SK-N-SH (cell line): ENCODE measurements around the gene AGBL1. TPM values are rescaled to one million over a fixed set of nuclear protein-coding genes. Genes with fewer than 3 reads are reported as not detected.

ENCODE experiments used
- CTCF ChIA-PET: fragments of 300-600, 350-600 bp; formaldehyde crosslinking; extraction: SDS; loops from one replicate; lab custom pipeline; 2021; lab: Yijun Ruan, JAX
- POLR2A ChIA-PET: fragments of 350-600 bp; sonication (Branson Sonifier 250); formaldehyde crosslinking; extraction: SDS; loops from one replicate; lab custom pipeline; 2020; ENCODE audit warnings: antibody characterized with exemption, inconsistent platforms; lab: Yijun Ruan, JAX
- DNase-seq: peaks from one replicate; pipeline ENCODE4 v3.0.0; 2012
- H2AFZ ChIP-seq: fragments of 200-600 bp; sonication (generic); 2 replicates; pipeline ENCODE4 v1.8.1; 2016; ENCODE audit warnings: antibody characterized with exemption, mild to moderate bottlenecking, low read depth
- H3F3A ChIP-seq: fragments of 200-600 bp; sonication (generic); replicated peaks from 2 replicates; pipeline ENCODE3; 2016; ENCODE audit warnings: antibody characterized with exemption, mild to moderate bottlenecking; ENCODE audit not compliant: insufficient read depth
- H3K27ac ChIP-seq, 2 experiments: fragments of 200-500 bp in 1 of 2; fragments of 200-600 bp in 1 of 2; sonication (Bioruptor generic) in 1 of 2; sonication (generic), shearing (Covaris generic) in 1 of 2; 2 replicates each; pipeline versions ENCODE4 v1.5.1 to v1.6.1; 2014 to 2016; ENCODE audit warnings: low read depth in 2 of 2, inconsistent platforms in 1 of 2, low read length in 1 of 2, mild to moderate bottlenecking in 1 of 2, mixed read lengths in 1 of 2
- H3K27me3 ChIP-seq: fragments of 200-600 bp; sonication (generic), shearing (Covaris generic); 2 replicates; pipeline ENCODE4 v1.6.1; 2016; ENCODE audit warnings: mixed run types; ENCODE audit not compliant: insufficient read depth
- H3K36me3 ChIP-seq, 2 experiments: fragments of 200-500 bp in 1 of 2; fragments of 200-600 bp in 1 of 2; sonication (Bioruptor generic) in 1 of 2; sonication (generic) in 1 of 2; replicated peaks in 1 of 2; 2 replicates each; pipeline versions ENCODE3 to v1.5.1; 2014 to 2016; ENCODE audit warnings: low read length in 1 of 2, mild to moderate bottlenecking in 1 of 2; ENCODE audit not compliant: insufficient read depth in 2 of 2, control insufficient read depth in 1 of 2
- H3K4me1 ChIP-seq, 2 experiments: fragments of 200-500 bp in 1 of 2; fragments of 200-600 bp in 1 of 2; sonication (Bioruptor generic) in 1 of 2; sonication (generic), shearing (Covaris generic) in 1 of 2; 2 replicates each; pipeline versions ENCODE4 v1.5.1 to v1.6.1; 2014 to 2016; ENCODE audit warnings: low read depth in 1 of 2, low read length in 1 of 2, mixed run types in 1 of 2; ENCODE audit not compliant: insufficient read depth in 2 of 2, control insufficient read depth in 1 of 2
- H3K4me2 ChIP-seq: fragments of 200-600 bp; sonication (generic), shearing (Covaris generic); 2 replicates; pipeline ENCODE4 v1.6.1; 2017; ENCODE audit warnings: mixed run types
- H3K4me3 ChIP-seq, 2 experiments: fragments of 200-500 bp in 1 of 2; fragments of 200-600 bp in 1 of 2; sonication (Bioruptor generic) in 1 of 2; sonication (generic), shearing (Covaris generic) in 1 of 2; 2 replicates each; pipeline versions ENCODE4 v1.5.1 to v1.8.1; 2014 to 2016; ENCODE audit warnings: low read depth in 2 of 2, inconsistent platforms in 1 of 2, low read length in 1 of 2, mild to moderate bottlenecking in 1 of 2, mixed read lengths in 1 of 2, moderate library complexity in 1 of 2
- H3K79me2 ChIP-seq: fragments of 200-600 bp; sonication (generic); 2 replicates; pipeline ENCODE4 v1.8.1; 2017; ENCODE audit warnings: mild to moderate bottlenecking; ENCODE audit not compliant: insufficient read depth
- H3K9ac ChIP-seq: fragments of 200-600 bp; sonication (generic); 2 replicates; pipeline ENCODE4 v1.6.1; 2017; ENCODE audit warnings: mixed run types
- H3K9me2 ChIP-seq: fragments of 200-600 bp; sonication (generic); 2 replicates; pipeline ENCODE4 v1.6.1; 2017; ENCODE audit warnings: mixed run types
- H3K9me3 ChIP-seq: fragments of 200-600 bp; sonication (generic); 2 replicates; pipeline ENCODE4 v1.6.1; 2017; ENCODE audit warnings: mixed run types, mild to moderate bottlenecking, moderate library complexity
- H4K20me1 ChIP-seq: fragments of 200-600 bp; sonication (generic); 2 replicates; pipeline ENCODE4 v1.6.1; 2017; ENCODE audit warnings: mild to moderate bottlenecking, mixed run types; ENCODE audit not compliant: insufficient read depth
- EP300 ChIP-seq, 2 experiments: IDR thresholded peaks; 2 replicates each; pipeline versions ENCODE4 v1.4.0 to v1.6.1; 2012; ENCODE audit warnings: borderline replicate concordance in 1 of 2, low read depth in 1 of 2, low read length in 1 of 2
- EZH2phosphoT487 ChIP-seq: fragments of 200-600 bp; sonication (generic); IDR thresholded peaks from 2 replicates; pipeline ENCODE4 v1.6.1; 2017; ENCODE audit warnings: low read depth, mixed run types, mild to moderate bottlenecking, antibody characterized with exemption, moderate library complexity, borderline replicate concordance
- FOSL2 ChIP-seq: IDR thresholded peaks from 2 replicates; pipeline ENCODE4 v1.4.0; 2012; ENCODE audit warnings: low read depth, mild to moderate bottlenecking, moderate library complexity, borderline replicate concordance
- FOXJ3 ChIP-seq: sonication (generic); formaldehyde crosslinking; IDR thresholded peaks from 2 replicates; pipeline ENCODE4 v1.5.1; 2020; ENCODE audit warnings: mild to moderate bottlenecking, missing genetic modification reagents
- FOXM1 ChIP-seq: IDR thresholded peaks from 2 replicates; pipeline ENCODE4 v1.4.0; 2012; ENCODE audit warnings: low read depth, mild to moderate bottlenecking
- GABPA ChIP-seq: IDR thresholded peaks from 2 replicates; pipeline ENCODE4 v1.4.0; 2012; ENCODE audit warnings: low read depth, mild to moderate bottlenecking
- NFIC ChIP-seq: IDR thresholded peaks from 2 replicates; pipeline ENCODE4 v1.4.0; 2012; ENCODE audit warnings: borderline replicate concordance
- NRF1 ChIP-seq: IDR thresholded peaks from 2 replicates; pipeline ENCODE4 v1.6.1; 2012; ENCODE audit warnings: low read depth, mild to moderate bottlenecking, low read length
- POLR2AphosphoS5 ChIP-seq: IDR thresholded peaks from 2 replicates; pipeline ENCODE4 v1.6.1; 2012; ENCODE audit warnings: low read depth, low read length
- RAD21 ChIP-seq: IDR thresholded peaks from 2 replicates; pipeline ENCODE4 v1.6.1; 2012; ENCODE audit warnings: mild to moderate bottlenecking, low read length
- RCOR1 ChIP-seq: fragments of 150-350 bp; IDR thresholded peaks from 2 replicates; pipeline ENCODE4 v1.6.1; 2017; ENCODE audit warnings: antibody characterized with exemption, low read length
- RXRA ChIP-seq: IDR thresholded peaks from 2 replicates; pipeline ENCODE4 v1.4.0; 2012; ENCODE audit warnings: low read depth, mild to moderate bottlenecking, borderline replicate concordance
- SIN3A ChIP-seq: IDR thresholded peaks from 2 replicates; pipeline ENCODE4 v1.6.1; 2012; ENCODE audit warnings: low read depth, mild to moderate bottlenecking, low read length, moderate library complexity, borderline replicate concordance
- TAF1 ChIP-seq: IDR thresholded peaks from 2 replicates; pipeline ENCODE4 v1.6.1; 2012; ENCODE audit warnings: low read depth, mild to moderate bottlenecking, low read length, moderate library complexity, borderline replicate concordance
- TCF12 ChIP-seq: IDR thresholded peaks from 2 replicates; pipeline ENCODE4 v1.4.0; 2012
- WGBS: methylation state at CpG from one replicate; pipeline ENCODE4 v1.1.6; 2017; ENCODE audit warnings: low lambda C conversion rate; 5-methylcytosine and 5-hydroxymethylcytosine counted together
- polyA plus RNA-seq, 3 experiments: library from polyadenylated mRNA; depleted of rRNA; stranded (reverse); fragments of >200 nt; gene quantifications; 2 replicates each; pipeline ENCODE4 v1.2.3, GENCODE V29; 2012
- TF ChIP-seq, protein P1 (sequence below): IDR thresholded peaks from 2 replicates; pipeline ENCODE4 v1.4.0; 2012; ENCODE audit warnings: low read depth
- TF ChIP-seq, protein P2 (sequence below): IDR thresholded peaks from 2 replicates; pipeline ENCODE4; 2012
- TF ChIP-seq, protein P3 (sequence below): fragments of 200-600 bp; sonication (generic); IDR thresholded peaks from 2 replicates; pipeline ENCODE4 v1.6.1; 2017; ENCODE audit warnings: antibody characterized with exemption, mild to moderate bottlenecking, moderate library complexity

Gene AGBL1
- polyA plus RNA-seq, 1 of the 3 experiments (the other 2 are of a cell fraction) = not detected

DNA sequence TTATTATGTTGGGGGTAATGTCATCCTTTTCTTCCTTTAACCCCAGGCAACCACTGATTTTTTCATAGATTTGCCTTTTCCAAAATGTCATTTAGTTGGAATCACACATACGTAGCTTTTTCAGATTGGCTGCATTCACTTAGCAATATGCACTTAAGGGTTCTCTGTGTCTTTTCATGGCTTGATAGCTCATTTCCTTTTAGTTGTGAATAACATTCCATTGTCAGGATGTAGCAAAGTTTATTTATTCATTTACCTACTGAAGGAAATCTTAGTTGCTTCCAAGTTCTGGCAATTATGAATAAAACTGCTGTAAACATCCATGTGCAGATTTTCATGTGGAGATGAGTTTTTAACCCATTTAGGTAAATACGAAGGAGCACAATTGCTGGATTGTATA lies 125.4 kb downstream of the AGBL1 start:
- WGBS = 46% methylated on average over 2 of the region's 2 CpGs
- H3K9ac ChIP-seq = no peak overlapping the region
- H3K9me3 ChIP-seq = no peaks in the 10 kb centered on the region
- H3K27ac ChIP-seq = no peak overlapping the region
- DNase-seq = no peak
- no peaks in the 10 kb centered on the region for H3K9me2 ChIP-seq
- no peaks in the 10 kb centered on the region for H3K27me3 ChIP-seq
- CTCF ChIA-PET = interaction anchor here (0.6 kb wide), 1 partner anchor 1754 kb away, joined by 3 read pairs; no protein-coding TSS in a partner anchor
- no peak overlapping the region for H3K4me3 ChIP-seq
- H4K20me1 ChIP-seq = no peaks in the 10 kb centered on the region
- H3K4me1 ChIP-seq = no peaks in the 10 kb centered on the region
- H3F3A ChIP-seq = peaks cover 7% of the 10 kb centered on the region
- H2AFZ ChIP-seq = no peak overlapping the region
- no peak overlapping the region for H3K4me2 ChIP-seq
- no peaks in the 10 kb centered on the region for H3K36me3 ChIP-seq
- H3K79me2 ChIP-seq = no peaks in the 10 kb centered on the region
- TF ChIP-seq EP300 (IDR thresholded peaks at IDR 0.05; ENCODE audit: borderline replicate concordance in 1 of 2, low read depth in 1 of 2, low read length in 1 of 2) = 0 out of 4 replicates have a peak, but pooled peaks of 1 of the 2 experiments have one; percentile 8
- TF ChIP-seq TCF12 = peak; percentile 28; the same call in 1 of the 2 replicates
- no peak for TF ChIP-seq POLR2AphosphoS5
- TF ChIP-seq, all 33 proteins: peak for 2
- POLR2A ChIA-PET = no interaction called here

DNA sequence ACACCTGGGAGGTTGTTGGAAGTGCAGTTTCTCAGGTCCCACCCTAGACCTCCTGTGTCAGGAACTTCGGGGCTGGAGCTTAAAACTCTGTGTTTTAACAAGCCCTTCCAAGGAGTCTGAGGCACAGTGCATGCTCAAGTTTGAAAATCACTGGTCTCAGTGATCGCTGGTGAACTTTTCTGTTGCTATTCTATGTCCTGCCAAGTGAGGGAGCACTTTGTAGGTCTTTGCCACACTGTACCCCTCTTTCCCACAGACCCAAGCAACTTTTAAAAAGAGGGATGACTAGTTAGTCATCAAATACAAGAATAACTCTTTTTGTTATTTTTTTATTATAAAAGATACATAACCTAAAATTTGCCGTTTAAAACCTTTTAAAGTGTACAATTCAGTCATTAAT lies 133.7 kb downstream of the AGBL1 start:
- CTCF ChIA-PET = no interaction called here
- H3K9me2 ChIP-seq = no peaks in the 10 kb centered on the region

DNA sequence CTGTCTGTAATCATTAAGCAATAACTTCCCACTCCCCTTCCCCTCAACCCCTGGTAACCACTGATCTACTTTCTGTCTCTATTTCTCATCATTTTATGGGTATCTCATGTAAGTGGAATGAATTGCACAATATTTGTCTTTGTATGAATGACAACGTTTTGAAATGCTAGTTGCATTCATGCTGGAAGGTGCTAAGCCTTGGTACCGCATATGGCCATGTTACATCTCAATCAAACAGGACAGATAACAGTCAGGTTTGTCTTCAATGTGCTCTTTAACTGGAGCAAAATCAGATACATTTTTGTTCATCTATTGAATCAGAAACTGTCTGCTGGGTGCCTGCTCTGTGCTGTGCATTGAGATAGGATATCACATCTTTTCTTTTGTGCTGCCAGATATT lies 134.2 kb downstream of the AGBL1 start:
- no peak overlapping the region for H3K4me2 ChIP-seq
- POLR2A ChIA-PET = no interaction called here
- H3K27ac ChIP-seq = no peak overlapping the region
- CTCF ChIA-PET = no interaction called here
- no peaks in the 10 kb centered on the region for H3K27me3 ChIP-seq
- H3K36me3 ChIP-seq = no peaks in the 10 kb centered on the region
- TF ChIP-seq, protein P1, sequence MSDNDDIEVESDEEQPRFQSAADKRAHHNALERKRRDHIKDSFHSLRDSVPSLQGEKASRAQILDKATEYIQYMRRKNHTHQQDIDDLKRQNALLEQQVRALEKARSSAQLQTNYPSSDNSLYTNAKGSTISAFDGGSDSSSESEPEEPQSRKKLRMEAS = no peak
- no peak for TF ChIP-seq RAD21
- no peak for TF ChIP-seq GABPA
- no peak for TF ChIP-seq FOXM1
- TF ChIP-seq NFIC = no peak
- no peak for TF ChIP-seq RXRA
- TF ChIP-seq, protein P2, sequence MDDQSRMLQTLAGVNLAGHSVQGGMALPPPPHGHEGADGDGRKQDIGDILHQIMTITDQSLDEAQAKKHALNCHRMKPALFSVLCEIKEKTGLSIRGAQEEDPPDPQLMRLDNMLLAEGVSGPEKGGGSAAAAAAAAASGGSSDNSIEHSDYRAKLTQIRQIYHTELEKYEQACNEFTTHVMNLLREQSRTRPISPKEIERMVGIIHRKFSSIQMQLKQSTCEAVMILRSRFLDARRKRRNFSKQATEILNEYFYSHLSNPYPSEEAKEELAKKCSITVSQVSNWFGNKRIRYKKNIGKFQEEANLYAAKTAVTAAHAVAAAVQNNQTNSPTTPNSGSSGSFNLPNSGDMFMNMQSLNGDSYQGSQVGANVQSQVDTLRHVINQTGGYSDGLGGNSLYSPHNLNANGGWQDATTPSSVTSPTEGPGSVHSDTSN = no peak
- TF ChIP-seq EZH2phosphoT487 = no peak
- no peak for TF ChIP-seq NRF1
- TF ChIP-seq FOSL2 = no peak
- no peak for TF ChIP-seq FOXJ3 (CRISPR knock-in tag)
- no peak for TF ChIP-seq RCOR1
- no peak for TF ChIP-seq SIN3A
- H3K4me1 ChIP-seq = no peaks in the 10 kb centered on the region; a peak in 1 of 4 replicates
- no peaks in the 10 kb centered on the region for H3K79me2 ChIP-seq
- no peaks in the 10 kb centered on the region for H3F3A ChIP-seq
- 36% methylated on average over 2 of the region's 2 CpGs for WGBS
- no peak overlapping the region for H3K4me3 ChIP-seq
- H3K9me2 ChIP-seq = no peaks in the 10 kb centered on the region
- DNase-seq = no peak
- no peaks in the 10 kb centered on the region for H4K20me1 ChIP-seq
- no peak overlapping the region for H2AFZ ChIP-seq
- no peaks in the 10 kb centered on the region for H3K9me3 ChIP-seq
- no peak overlapping the region for H3K9ac ChIP-seq

More for the DNA sequence above, 133.7 kb downstream of the AGBL1 start:
- Histone ChIP-seq H3K27ac (no peak overlapping the region), H3K9ac (no peak overlapping the region), H2AFZ (no peak overlapping the region), H3K9me3 (no peaks in the 10 kb centered on the region), H3K27me3 (no peaks in the 10 kb centered on the region), H3K4me3 (no peak overlapping the region), H3K79me2 (no peaks in the 10 kb centered on the region), H3K36me3 (no peaks in the 10 kb centered on the region), H3F3A (no peaks in the 10 kb centered on the region), H3K4me2 (no peak overlapping the region), H4K20me1 (no peaks in the 10 kb centered on the region), H3K4me1 (no peaks in the 10 kb centered on the region; a peak in 1 of 4 replicates)
- TF ChIP-seq, protein P3, sequence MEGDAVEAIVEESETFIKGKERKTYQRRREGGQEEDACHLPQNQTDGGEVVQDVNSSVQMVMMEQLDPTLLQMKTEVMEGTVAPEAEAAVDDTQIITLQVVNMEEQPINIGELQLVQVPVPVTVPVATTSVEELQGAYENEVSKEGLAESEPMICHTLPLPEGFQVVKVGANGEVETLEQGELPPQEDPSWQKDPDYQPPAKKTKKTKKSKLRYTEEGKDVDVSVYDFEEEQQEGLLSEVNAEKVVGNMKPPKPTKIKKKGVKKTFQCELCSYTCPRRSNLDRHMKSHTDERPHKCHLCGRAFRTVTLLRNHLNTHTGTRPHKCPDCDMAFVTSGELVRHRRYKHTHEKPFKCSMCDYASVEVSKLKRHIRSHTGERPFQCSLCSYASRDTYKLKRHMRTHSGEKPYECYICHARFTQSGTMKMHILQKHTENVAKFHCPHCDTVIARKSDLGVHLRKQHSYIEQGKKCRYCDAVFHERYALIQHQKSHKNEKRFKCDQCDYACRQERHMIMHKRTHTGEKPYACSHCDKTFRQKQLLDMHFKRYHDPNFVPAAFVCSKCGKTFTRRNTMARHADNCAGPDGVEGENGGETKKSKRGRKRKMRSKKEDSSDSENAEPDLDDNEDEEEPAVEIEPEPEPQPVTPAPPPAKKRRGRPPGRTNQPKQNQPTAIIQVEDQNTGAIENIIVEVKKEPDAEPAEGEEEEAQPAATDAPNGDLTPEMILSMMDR = peak; percentile 29
- no peak for TF ChIP-seq TAF1
- 46% methylated on average over 3 of the region's 3 CpGs for WGBS
- POLR2A ChIA-PET = no interaction called here
- no peak for DNase-seq
